H9 (cell line): ENCODE results near the gene TMED10. TPM values are rescaled to one million over a fixed set of nuclear protein-coding genes. Genes with fewer than 3 reads are reported as not detected.

Experiments
- DNase-seq: peaks from one replicate; pipeline ENCODE4 v3.0.0-alpha.2; 2017
- H2AFZ ChIP-seq: one replicate; pipeline ENCODE4 v1.6.1; 2013; ENCODE audit warnings: mild to moderate bottlenecking, low read length, control low read depth, moderate library complexity
- H2AK5ac ChIP-seq: 2 replicates; pipeline ENCODE4 v1.6.1; 2013; ENCODE audit warnings: low read length, control low read depth, mixed read lengths; ENCODE audit not compliant: insufficient read length
- H2BK120ac ChIP-seq: one replicate; pipeline ENCODE4 v1.6.1; 2013; ENCODE audit warnings: low read depth, mild to moderate bottlenecking, low read length, control low read depth, inconsistent platforms; ENCODE audit not compliant: poor library complexity, severe bottlenecking
- H2BK12ac ChIP-seq: 2 replicates; pipeline ENCODE4 v1.6.1; 2013; ENCODE audit warnings: low read length, control low read depth, mixed read lengths, low read depth; ENCODE audit not compliant: insufficient read length
- H2BK15ac ChIP-seq: 2 replicates; pipeline ENCODE4 v1.6.1; 2013; ENCODE audit warnings: low read depth, low read length, control low read depth
- H2BK20ac ChIP-seq: one replicate; pipeline ENCODE4 v1.6.1; 2013; ENCODE audit warnings: low read depth, mild to moderate bottlenecking, low read length, control low read depth, inconsistent platforms; ENCODE audit not compliant: poor library complexity, severe bottlenecking
- H2BK5ac ChIP-seq: 2 replicates; pipeline ENCODE4 v1.6.1; 2013; ENCODE audit warnings: low read length, control low read depth, mixed read lengths; ENCODE audit not compliant: insufficient read length
- H3K14ac ChIP-seq: 2 replicates; pipeline ENCODE4 v1.6.1; 2013; ENCODE audit warnings: low read length, control low read depth; ENCODE audit not compliant: insufficient read depth
- H3K18ac ChIP-seq: 2 replicates; pipeline ENCODE4 v1.6.1; 2013; ENCODE audit warnings: low read depth, mild to moderate bottlenecking, mixed read lengths, low read length, control low read depth; ENCODE audit not compliant: insufficient read length
- H3K23ac ChIP-seq: 2 replicates; pipeline ENCODE4 v1.6.1; 2013; ENCODE audit warnings: low read length, control low read depth, mixed read lengths, low read depth; ENCODE audit not compliant: insufficient read length
- H3K23me2 ChIP-seq: 2 replicates; pipeline ENCODE4 v1.6.1; 2013; ENCODE audit warnings: low read depth, mild to moderate bottlenecking, mixed read lengths, low read length, control low read depth; ENCODE audit not compliant: insufficient read length, poor library complexity, severe bottlenecking
- H3K27ac ChIP-seq: 2 replicates; pipeline ENCODE4 v1.5.1; 2013; ENCODE audit warnings: low read length, control low read depth, mixed read lengths, low read depth; ENCODE audit not compliant: insufficient read length
- H3K27me3 ChIP-seq: 2 replicates; pipeline ENCODE4 v1.6.1; 2013; ENCODE audit warnings: low read length, control low read depth, inconsistent platforms; ENCODE audit not compliant: insufficient read depth
- H3K4ac ChIP-seq: 2 replicates; pipeline ENCODE4 v1.6.1; 2013; ENCODE audit warnings: low read depth, mild to moderate bottlenecking, control low read depth, inconsistent platforms, low read length, moderate library complexity
- H3K4me1 ChIP-seq: 2 replicates; pipeline ENCODE4 v1.6.1; 2013; ENCODE audit warnings: low read length, control low read depth, inconsistent platforms; ENCODE audit not compliant: insufficient read depth
- H3K4me2 ChIP-seq: 2 replicates; pipeline ENCODE4 v1.6.1; 2013; ENCODE audit warnings: low read length, control low read depth, mixed read lengths; ENCODE audit not compliant: insufficient read length, insufficient read depth
- H3K56ac ChIP-seq: 2 replicates; pipeline ENCODE4 v1.6.1; 2013; ENCODE audit warnings: low read depth, mild to moderate bottlenecking, mixed read lengths, low read length, control low read depth; ENCODE audit not compliant: insufficient read length
- H3K79me1 ChIP-seq: 2 replicates; pipeline ENCODE4 v1.6.1; 2013; ENCODE audit warnings: low read depth, mild to moderate bottlenecking, moderate library complexity, low read length, control low read depth, inconsistent platforms; ENCODE audit not compliant: insufficient read depth, poor library complexity, severe bottlenecking
- H3K79me2 ChIP-seq: 2 replicates; pipeline ENCODE4 v1.6.1; 2013; ENCODE audit warnings: low read length, control low read depth, inconsistent platforms; ENCODE audit not compliant: insufficient read depth
- H3K9ac ChIP-seq: 2 replicates; pipeline ENCODE4 v1.6.1; 2013; ENCODE audit warnings: low read length, control low read depth, mixed read lengths; ENCODE audit not compliant: insufficient read length; ENCODE audit errors: extremely low read depth
- H3K9me3 ChIP-seq: one replicate; pipeline ENCODE4 v1.6.1; 2013; ENCODE audit warnings: low read depth, low read length, inconsistent platforms; ENCODE audit not compliant: control insufficient read depth
- H3T11ph ChIP-seq: one replicate; pipeline ENCODE4 v1.6.1; 2013; ENCODE audit warnings: mild to moderate bottlenecking, low read length, control low read depth, inconsistent platforms
- H4K20me1 ChIP-seq: one replicate; pipeline ENCODE4 v1.6.1; 2013; ENCODE audit not compliant: control insufficient read depth, insufficient read length, insufficient read depth
- H4K5ac ChIP-seq: 2 replicates; pipeline ENCODE4 v1.6.1; 2013; ENCODE audit warnings: low read depth, mild to moderate bottlenecking, mixed read lengths, low read length, control low read depth; ENCODE audit not compliant: insufficient read length
- H4K8ac ChIP-seq: replicated peaks from 2 replicates; pipeline ENCODE4 v1.6.1; 2013; ENCODE audit warnings: low read length, control low read depth, mixed read lengths, low read depth; ENCODE audit not compliant: insufficient read length
- H4K91ac ChIP-seq: 2 replicates; pipeline ENCODE4 v1.6.1; 2013; ENCODE audit warnings: low read depth, mild to moderate bottlenecking, moderate library complexity, mixed read lengths, low read length, control low read depth; ENCODE audit not compliant: insufficient read length
- H3K27ac Mint-ChIP-seq, 3 experiments: 2 replicates in 2 of 3; 3 replicates in 1 of 3; pipeline ENCODE4 v1.8.0; 2020 to 2021; ENCODE audit warnings: mixed read lengths in 3 of 3, mild to moderate bottlenecking in 1 of 3, moderate library complexity in 1 of 3
- H3K27me3 Mint-ChIP-seq: 2 replicates; pipeline ENCODE4 v1.8.0; 2021; ENCODE audit warnings: low read depth, mild to moderate bottlenecking, moderate library complexity, mixed read lengths
- H3K36me3 Mint-ChIP-seq, 3 experiments: 2 replicates in 2 of 3; 3 replicates in 1 of 3; pipeline ENCODE4 v1.8.0; 2020 to 2021; ENCODE audit warnings: low read depth in 3 of 3, mixed read lengths in 3 of 3; ENCODE audit not compliant: insufficient read depth in 1 of 3
- H3K4me1 Mint-ChIP-seq, 2 experiments: 2 replicates each; pipeline ENCODE4 v1.8.0; 2020; ENCODE audit warnings: mixed read lengths in 2 of 2
- H3K4me3 Mint-ChIP-seq, 2 experiments: 2 replicates in 1 of 2; 3 replicates in 1 of 2; pipeline ENCODE4 v1.8.0; 2020 to 2021; ENCODE audit warnings: mild to moderate bottlenecking in 2 of 2, mixed read lengths in 2 of 2, moderate library complexity in 1 of 2
- H3K9me3 Mint-ChIP-seq, 2 experiments: 2 replicates in 1 of 2; 3 replicates in 1 of 2; pipeline ENCODE4 v1.8.0; 2020; ENCODE audit warnings: mild to moderate bottlenecking in 2 of 2, mixed read lengths in 2 of 2, moderate library complexity in 1 of 2
- CTCF ChIP-seq: fragments of 200-600 bp; sonication (generic); conservative IDR thresholded peaks from 3 replicates; pipeline ENCODE4 v1.8.0; 2021; ENCODE audit warnings: antibody characterized with exemption, mild to moderate bottlenecking
- total RNA-seq: library from RNA; stranded (reverse); gene quantifications from 2 replicates; pipeline ENCODE4 v1.2.1, GENCODE V29; 2021

TMED10 gene
- total RNA-seq, 1 experiment from 2014 or later: 176 TPM

DNA sequence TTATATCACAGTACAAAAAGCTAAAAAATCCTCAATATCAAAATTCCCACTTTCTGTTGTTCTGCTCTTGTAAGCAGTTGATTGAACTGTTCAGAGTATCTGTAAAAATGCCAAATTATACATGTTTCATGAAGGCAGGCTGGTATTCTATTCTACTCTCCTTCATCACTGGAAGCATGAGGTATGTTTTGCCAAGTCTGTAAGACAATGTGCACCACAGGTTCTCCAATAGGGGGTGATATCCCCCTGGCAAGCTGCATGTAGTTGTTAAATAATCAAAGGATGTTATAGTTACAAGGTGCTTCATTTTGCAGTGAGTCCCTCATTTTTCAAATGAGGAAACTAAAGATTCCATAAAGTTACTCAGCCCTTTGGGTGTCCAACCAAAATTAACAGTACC, 34.4 kb downstream of the TMED10 start:
- no peak for DNase-seq
- H3K4me3 Mint-ChIP-seq: no peak overlapping the region

More for the DNA sequence above, 34.4 kb downstream of the TMED10 start:
- Histone ChIP-seq H3K23ac (no peak overlapping the region), H3K9ac (no peak overlapping the region), H4K8ac (no peak overlapping the region), H3K23me2 (no peaks in the 10 kb centered on the region), H3K14ac (no peak overlapping the region), H2BK12ac (no peak overlapping the region), H2AK5ac (no peak overlapping the region), H3K4ac (no peak overlapping the region), H2BK15ac (no peak overlapping the region), H3K27me3 (no peaks in the 10 kb centered on the region), H3K27ac (no peak overlapping the region), H4K5ac (no peak overlapping the region), H4K91ac (no peak overlapping the region), H3K79me2 (no peaks in the 10 kb centered on the region), H3K4me1 (no peaks in the 10 kb centered on the region), H3T11ph (no peak overlapping the region), H2BK120ac (no peak overlapping the region), H4K20me1 (no peaks in the 10 kb centered on the region), H2AFZ (no peak overlapping the region), H3K4me2 (no peak overlapping the region), H2BK5ac (no peak overlapping the region), H2BK20ac (no peak overlapping the region), H3K56ac (no peak overlapping the region), H3K9me3 (no peaks in the 10 kb centered on the region), H3K79me1 (no peaks in the 10 kb centered on the region), H3K18ac (no peak overlapping the region)
- Mint-ChIP-seq H3K9me3 (no peaks in the 10 kb centered on the region; a peak in 1 of 5 replicates), H3K27me3 (no peaks in the 10 kb centered on the region), H3K36me3 (peaks cover 8 to 28% (median 26%) of the 10 kb centered on the region in 3 experiments; a peak in 6 of 7 replicates), H3K4me1 (peaks cover 2 to 4% of the 10 kb centered on the region in 2 experiments; a peak in 2 of 4 replicates), H3K27ac (peak overlapping the region in 1 of 3 experiments; percentile 15; a peak in 1 of 7 replicates)
- TF ChIP-seq CTCF: peak; percentile 66
